Ishikawa (cell line): ENCODE measurements around the gene LECT2.

Experiments used
- CREB1 ChIP-seq: IDR thresholded peaks from 2 replicates; pipeline ENCODE4 v1.6.1; 2012; ENCODE audit warnings: low read depth
- EP300 ChIP-seq: IDR thresholded peaks from 2 replicates; pipeline ENCODE4 v1.6.1; 2012; ENCODE audit warnings: borderline replicate concordance
- FOXM1 ChIP-seq: IDR thresholded peaks from 2 replicates; pipeline ENCODE4 v1.6.1; 2012; ENCODE audit warnings: low read depth, borderline replicate concordance
- NFIC ChIP-seq: IDR thresholded peaks from 2 replicates; pipeline ENCODE4 v1.6.1; 2012
- ZBTB7A ChIP-seq: IDR thresholded peaks from 2 replicates; pipeline ENCODE4 v1.6.1; 2012; ENCODE audit warnings: low read depth
- TF ChIP-seq, protein P1 (sequence below): IDR thresholded peaks from 2 replicates; pipeline ENCODE4 v1.6.1; 2012
- TF ChIP-seq, protein P2 (sequence below): IDR thresholded peaks from 2 replicates; pipeline ENCODE4 v1.6.1; 2012; ENCODE audit warnings: low read depth, mild to moderate bottlenecking

DNA sequence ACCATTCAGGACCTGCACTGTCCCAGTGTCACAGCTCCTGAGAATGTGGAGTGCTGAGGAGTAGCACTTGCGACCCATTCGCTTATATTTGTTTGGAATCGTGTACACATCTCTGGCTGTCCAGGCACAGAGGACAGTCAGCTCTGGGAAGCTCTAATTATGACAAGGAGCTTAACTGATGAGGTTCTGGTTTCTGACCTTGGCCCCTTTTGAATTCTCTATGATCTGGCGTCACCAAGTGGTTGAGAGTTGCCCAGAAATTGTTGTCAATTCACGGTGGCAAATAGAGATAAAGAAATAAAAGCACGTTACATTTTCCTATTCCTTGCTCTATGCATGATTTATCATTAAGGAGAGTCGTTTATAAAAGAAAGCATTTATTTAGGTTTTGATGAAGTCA, 34.9 kb upstream of the LECT2 start:
- TF ChIP-seq, protein P1, sequence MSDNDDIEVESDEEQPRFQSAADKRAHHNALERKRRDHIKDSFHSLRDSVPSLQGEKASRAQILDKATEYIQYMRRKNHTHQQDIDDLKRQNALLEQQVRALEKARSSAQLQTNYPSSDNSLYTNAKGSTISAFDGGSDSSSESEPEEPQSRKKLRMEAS = no peak
- TF ChIP-seq, protein P2, sequence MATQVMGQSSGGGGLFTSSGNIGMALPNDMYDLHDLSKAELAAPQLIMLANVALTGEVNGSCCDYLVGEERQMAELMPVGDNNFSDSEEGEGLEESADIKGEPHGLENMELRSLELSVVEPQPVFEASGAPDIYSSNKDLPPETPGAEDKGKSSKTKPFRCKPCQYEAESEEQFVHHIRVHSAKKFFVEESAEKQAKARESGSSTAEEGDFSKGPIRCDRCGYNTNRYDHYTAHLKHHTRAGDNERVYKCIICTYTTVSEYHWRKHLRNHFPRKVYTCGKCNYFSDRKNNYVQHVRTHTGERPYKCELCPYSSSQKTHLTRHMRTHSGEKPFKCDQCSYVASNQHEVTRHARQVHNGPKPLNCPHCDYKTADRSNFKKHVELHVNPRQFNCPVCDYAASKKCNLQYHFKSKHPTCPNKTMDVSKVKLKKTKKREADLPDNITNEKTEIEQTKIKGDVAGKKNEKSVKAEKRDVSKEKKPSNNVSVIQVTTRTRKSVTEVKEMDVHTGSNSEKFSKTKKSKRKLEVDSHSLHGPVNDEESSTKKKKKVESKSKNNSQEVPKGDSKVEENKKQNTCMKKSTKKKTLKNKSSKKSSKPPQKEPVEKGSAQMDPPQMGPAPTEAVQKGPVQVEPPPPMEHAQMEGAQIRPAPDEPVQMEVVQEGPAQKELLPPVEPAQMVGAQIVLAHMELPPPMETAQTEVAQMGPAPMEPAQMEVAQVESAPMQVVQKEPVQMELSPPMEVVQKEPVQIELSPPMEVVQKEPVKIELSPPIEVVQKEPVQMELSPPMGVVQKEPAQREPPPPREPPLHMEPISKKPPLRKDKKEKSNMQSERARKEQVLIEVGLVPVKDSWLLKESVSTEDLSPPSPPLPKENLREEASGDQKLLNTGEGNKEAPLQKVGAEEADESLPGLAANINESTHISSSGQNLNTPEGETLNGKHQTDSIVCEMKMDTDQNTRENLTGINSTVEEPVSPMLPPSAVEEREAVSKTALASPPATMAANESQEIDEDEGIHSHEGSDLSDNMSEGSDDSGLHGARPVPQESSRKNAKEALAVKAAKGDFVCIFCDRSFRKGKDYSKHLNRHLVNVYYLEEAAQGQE = no peak
- no peak for TF ChIP-seq ZBTB7A
- TF ChIP-seq FOXM1 = no peak
- no peak for TF ChIP-seq EP300
- TF ChIP-seq CREB1 = no peak
- no peak for TF ChIP-seq NFIC
